ENCODE measurements around the gene RBM8A.

The RBM8A gene

GRCh38 chr1:145912128-145912641 is 15.1 kb downstream of the RBM8A start:
- FAIRE-seq: no peak

DNA sequence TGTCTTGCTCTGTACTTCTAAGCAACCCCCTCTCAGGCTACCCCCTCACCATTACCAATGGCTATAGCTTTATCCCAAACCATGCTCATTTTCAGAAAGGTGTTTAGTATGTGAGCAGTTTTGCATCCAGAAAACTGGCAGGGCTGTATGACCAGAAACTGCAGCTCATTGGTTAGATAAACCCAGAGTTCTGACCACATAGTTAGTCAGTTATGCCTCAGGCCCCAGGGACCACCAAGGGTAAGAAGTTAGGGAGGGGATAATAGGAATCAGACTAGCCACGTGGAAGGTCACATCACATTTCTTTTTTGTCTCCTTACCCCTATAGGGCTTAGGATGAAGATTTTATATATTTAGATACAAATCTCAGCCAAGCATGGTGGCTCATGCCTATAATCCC is 18.6 kb downstream of the RBM8A start:
- FAIRE-seq: no peak

DNA sequence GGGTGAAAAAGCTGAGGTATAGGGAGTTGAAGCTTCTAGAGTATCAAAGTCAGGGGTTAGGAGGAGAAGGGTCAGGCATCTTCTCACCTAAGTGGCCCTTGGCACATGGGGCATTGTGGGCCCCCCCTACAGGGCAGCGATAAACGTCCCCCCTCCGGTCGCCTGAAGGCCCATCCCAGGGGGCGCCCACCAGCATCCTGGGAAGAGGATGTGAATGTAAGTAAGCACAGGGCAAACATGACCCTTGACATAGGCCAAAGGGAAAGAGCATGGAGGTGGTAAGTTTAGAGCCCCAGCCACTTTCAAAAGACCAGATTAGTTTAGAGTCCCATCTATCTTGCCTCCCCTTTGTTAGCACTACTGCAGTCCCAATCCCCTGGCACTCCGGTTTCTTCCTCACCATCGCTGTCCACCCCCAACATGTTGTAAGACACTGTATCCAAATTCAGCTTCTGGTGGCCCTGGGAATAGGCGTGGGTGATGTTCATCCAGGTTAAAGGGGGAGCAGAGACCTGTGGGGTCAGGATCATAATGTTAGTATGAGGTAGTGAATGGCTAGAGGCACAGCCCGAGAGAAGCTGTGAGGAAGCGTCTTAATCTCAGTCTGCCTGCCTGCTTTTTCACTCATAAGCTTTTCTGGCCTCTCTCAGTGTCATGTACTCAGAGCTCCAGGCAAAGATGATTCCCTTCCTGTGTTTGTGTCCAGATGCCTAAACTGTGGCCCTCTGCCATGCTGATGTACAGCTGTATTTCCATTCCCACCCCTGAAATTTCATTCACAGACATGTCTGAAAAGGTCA is 20.1 kb downstream of the RBM8A start:
- FAIRE-seq: no peak

DNA sequence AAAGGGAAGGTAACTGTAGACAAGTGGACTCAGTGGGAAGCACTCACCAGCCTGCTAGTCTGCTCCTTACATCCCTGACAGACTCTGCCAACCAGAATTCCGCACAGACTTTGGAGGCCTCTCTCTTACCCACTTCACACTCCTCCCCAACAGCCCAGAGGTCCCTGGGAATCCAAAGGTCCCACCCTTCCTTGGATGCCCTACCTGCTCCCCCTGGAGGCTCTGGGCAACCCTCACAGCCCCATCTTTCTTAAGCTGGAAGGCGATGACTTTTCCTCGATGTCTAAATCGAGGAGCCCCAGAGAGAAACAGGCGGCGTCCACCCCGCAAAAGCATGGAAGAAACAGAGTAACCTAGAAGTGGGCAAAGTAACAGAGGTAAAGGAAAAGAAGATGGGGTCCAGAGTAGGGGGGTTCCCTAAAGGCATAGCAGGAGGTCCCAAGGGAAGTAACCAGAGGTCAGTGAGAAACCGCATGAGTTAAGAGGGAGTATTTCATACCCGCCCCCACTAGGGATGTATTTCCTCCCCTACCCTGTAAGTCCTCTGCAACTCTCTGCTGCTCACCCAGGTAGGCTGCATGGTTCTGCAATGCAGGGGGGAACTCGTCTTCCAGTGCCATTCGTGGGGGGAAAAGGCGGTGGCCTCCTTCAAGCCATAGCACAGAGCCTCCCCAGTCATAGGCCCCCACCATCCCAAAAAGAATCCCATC is 25.8 kb downstream of the RBM8A start:
- no peak for FAIRE-seq

GRCh38 chr1:145898756-145899155 is 28.5 kb downstream of the RBM8A start:
- FAIRE-seq: no peak

- FAIRE-seq: no peak
Observed at GRCh38 chr1:145897969-145898368, 29.3 kb downstream of the RBM8A start.

DNA sequence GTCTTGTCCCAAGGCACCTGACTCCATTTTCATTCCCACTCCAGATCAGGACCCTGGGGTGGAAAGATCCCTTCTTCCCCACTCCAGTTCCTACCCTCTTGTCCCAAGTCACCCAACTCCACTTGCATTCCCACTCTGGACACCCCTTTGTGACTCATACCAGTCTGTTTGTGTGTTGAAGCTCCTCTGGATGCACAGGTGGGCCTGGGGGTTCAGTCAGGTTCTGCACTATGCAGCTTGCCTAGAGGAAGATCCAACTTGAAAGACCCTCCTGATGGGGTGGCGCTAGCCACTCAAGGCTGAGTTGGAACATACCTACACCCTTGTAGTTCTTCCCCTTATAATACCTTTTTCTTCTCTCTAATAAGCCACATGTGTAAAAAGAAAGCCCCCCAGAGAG is 31.8 kb downstream of the RBM8A start:
- no peak for FAIRE-seq

DNA sequence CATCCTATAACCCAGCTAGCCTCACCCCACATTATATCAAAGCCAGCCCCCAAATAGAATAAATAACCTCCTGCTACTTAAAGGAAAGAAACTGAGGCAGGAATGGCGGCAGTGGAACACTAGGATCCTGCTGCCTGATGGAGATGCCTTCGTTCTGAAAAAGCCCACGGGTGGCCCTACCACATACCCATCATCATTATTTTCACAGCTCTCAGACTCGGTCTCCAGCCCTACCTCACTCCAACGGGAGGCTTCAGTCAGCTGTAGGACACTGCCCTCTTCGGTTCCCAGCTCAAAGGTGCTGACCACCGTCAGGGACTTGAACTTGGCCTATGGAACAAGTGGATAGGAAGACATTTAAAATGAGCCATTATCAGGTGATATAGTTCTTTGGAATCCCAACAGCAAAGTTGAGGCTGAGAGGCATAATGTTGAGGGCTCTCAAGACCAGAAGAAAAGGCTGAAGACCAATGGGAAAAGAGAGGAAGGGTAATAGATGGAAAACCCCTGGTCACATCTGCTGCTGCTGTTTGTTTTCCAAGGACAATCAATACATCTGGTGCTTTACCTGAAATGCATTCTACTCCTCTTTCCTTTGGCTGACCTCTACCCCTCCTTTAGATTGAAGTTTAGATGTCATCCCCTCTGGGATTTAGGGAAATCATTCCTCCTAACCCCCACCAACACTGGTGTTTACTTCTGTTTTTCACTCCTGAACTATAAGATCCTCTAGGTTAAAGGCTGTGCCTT is 33.8 kb downstream of the RBM8A start:
- FAIRE-seq: no peak

- no peak for FAIRE-seq
Observed at GRCh38 chr1:145892486-145893087, 34.7 kb downstream of the RBM8A start.

GRCh38 chr1:145891587-145892485 is 35.4 kb downstream of the RBM8A start:
- FAIRE-seq: peak; percentile 94

DNA sequence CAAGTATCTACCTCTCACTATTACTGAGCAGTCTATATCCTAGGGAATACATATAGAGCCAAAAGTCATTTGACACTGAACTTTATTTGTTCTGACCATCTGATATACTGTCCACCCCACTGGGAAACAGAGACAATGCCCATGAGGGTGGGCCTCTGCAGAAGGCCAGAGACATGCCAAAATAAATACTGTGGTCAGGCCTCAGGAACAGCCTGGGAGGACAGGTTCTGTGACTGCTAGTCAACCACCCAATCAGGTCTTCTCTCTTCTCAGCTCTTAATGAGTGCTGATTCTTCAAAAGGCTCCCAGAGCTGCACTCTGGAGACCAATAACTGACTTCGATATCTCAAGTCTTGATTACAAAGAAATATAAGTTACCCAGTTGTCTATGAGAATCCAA is 36.1 kb downstream of the RBM8A start:
- no peak for FAIRE-seq

DNA sequence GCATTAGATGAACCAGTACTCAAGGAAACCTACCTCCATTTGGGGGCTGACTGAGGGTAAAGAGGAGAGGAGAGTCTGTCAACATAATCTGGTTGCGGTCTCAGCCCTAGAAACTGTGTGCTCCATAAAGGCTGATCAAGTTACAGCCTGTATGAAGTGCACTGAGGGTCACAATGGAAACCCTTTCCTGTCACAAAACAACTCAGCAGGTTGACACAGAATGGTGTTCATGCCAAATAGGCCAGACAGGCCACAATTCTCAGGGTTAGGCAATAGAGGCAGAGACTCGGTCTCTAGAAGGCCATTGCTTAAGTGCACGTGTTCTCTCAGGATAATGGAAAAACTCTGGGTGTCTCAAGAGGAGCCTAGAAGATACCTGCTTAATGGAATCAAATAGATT is 37.6 kb downstream of the RBM8A start:
- no peak for FAIRE-seq

DNA sequence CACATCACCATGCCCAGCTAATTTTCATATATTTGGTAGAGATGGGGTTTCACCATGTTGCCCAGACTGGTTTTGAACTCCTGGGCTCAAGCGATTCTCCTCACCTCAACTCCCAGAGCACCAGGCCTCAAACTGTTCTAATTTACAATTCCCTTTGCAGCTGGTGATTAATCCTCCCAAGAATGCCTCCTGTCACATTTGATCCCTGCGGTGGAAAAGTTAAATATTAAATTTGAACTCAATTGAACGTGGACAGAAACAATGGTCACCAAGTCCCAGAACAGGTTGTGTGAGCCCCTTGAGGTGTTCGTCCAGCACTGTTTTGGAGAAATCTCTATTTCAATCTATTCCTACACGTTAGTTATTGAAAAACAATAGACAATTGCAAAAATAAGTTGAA is 39.7 kb downstream of the RBM8A start:
- FAIRE-seq: no peak

DNA sequence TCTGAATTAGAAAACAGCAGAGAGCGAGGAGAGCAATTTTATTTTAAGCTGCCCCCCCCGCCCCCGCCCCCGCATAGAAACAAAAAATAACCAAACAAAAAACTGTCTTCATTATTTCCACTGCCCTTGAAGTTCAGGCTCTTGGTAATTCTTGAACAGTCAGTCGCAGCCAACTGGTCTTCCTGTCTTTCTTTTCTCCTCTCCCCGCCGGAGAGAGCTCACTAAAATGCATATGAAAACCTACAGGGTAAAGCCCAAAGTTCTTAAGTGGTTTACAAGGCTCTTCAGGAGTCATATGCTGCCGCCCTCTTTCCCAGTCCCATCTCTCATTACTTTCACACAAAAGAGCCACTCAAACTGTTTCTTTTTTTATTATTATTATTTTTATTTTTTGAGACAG is 40.5 kb downstream of the RBM8A start:
- no peak for FAIRE-seq

- no peak for FAIRE-seq
Observed at GRCh38 chr1:145886390-145886789, 40.9 kb downstream of the RBM8A start.

DNA sequence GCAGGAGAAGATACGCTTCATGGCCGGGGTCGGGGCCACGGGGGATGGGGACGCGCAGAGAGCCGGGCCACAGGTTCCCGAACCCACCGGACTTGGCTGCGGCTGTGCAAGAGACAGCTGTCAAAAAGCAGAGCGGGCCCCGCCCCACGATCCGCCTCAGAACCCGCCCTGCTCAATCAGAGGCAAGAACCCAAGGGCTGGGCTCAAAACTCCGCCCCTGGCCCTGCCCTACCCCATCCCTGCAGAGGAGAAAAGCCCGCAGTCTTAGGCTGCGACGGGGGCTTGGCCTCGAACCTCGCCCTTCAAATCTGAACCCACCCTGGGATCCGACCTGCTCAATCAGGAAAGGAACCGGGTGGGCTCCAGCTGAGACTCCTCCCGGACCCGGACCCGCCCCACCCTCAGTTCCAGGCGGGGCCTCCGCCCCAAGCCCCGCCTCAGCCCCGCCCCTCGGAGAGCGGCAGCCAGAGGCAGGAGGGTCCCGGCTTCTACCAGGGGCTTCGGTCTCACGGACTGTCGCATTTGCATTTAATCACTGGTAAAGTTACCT is 41.5 kb downstream of the RBM8A start, which contains the start of gene ANKRD35:
ANKRD35 (minus strand) TSS at position 129 of the 550 bp plus-strand sequence; CDS start at position 21, 108 bp downstream.
- FAIRE-seq: no peak

DNA sequence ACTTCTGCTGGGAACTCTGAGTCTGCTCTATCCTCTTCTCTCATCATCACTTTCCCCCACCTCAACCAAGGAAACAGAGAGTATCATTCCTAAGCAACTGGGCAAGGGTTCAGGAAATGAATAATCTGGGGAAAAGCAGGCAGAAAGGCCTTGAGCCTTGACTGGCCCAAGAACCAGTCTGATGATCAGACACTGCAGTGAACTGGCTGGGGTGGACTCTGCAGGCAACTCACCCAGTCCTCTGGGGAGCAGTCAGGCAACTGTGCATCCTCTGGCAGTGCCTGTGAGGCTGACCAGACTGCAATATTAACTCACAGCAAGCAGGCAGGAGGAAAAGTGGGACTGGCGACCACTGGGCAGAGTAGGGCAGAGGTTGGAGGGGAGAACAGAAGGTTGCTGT is 42.6 kb downstream of the RBM8A start:
- no peak for FAIRE-seq

DNA sequence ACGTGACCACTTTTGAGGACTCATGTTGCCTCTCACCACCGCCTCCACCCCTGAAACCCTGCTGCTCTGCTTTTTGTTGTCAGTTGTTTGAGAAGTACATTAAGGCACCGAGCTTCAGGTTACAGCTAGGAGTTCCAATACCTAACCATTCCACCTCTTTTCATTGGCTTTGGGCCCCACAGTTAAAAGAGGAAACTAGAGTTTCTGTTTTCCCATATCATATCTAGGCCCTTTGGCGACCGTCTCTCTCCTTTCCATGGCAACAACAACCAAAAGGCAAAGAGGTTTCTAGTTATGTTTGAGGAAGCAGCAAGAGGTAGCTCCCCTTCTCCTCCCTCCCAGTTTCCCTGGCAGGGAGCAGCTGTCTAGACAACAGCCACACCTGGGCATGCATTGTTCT is 47.5 kb downstream of the RBM8A start:
- no peak for FAIRE-seq

- no peak for FAIRE-seq
Observed at GRCh38 chr1:145878724-145879123, 48.6 kb downstream of the RBM8A start.

- no peak for FAIRE-seq
Observed at GRCh38 chr1:145877923-145878486, 49.3 kb downstream of the RBM8A start.

- no peak for FAIRE-seq
Observed at GRCh38 chr1:145874646-145875045, 52.6 kb downstream of the RBM8A start.
